HG03139 (cell line): ENCODE data around the gene EPHB2.
"Not testable (repeated sequence)": the region's sequence is repeated elsewhere in the genome, so short reads cannot be mapped to it uniquely, and the experiment has no call there.

Source experiments
- ATAC-seq: cut with Tn5 transposase; IDR thresholded peaks from one replicate; pipeline ENCODE4 v1.9.1; 2021; ENCODE audit not compliant: unreplicated experiment

EPHB2 gene

GRCh38 chr1:22932803-22933470 is 222.3 kb downstream of the EPHB2 start:
- ATAC-seq = no peak

GRCh38 chr1:22935433-22935832 is 224.8 kb downstream of the EPHB2 start:
- no peak for ATAC-seq

GRCh38 chr1:22936681-22937080 is 226.0 kb downstream of the EPHB2 start:
- no peak for ATAC-seq

- no peak for ATAC-seq
Observed at GRCh38 chr1:22941257-22941656, 230.6 kb downstream of the EPHB2 start.

GRCh38 chr1:22944346-22945055 is 233.9 kb downstream of the EPHB2 start:
- ATAC-seq = no peak

GRCh38 chr1:22945171-22945570 is 234.5 kb downstream of the EPHB2 start:
- ATAC-seq = not testable (repeated sequence)

- ATAC-seq = no peak
Observed at GRCh38 chr1:22949822-22950331, 239.2 kb downstream of the EPHB2 start.

- ATAC-seq = no peak
Observed at GRCh38 chr1:22951796-22952195, 241.2 kb downstream of the EPHB2 start.

GRCh38 chr1:22952694-22953056 is 242.0 kb downstream of the EPHB2 start:
- ATAC-seq = no peak

GRCh38 chr1:22953057-22953739 is 242.6 kb downstream of the EPHB2 start:
- no peak for ATAC-seq

- no peak for ATAC-seq
Observed at GRCh38 chr1:22953740-22954141, 243.1 kb downstream of the EPHB2 start.

GRCh38 chr1:22955146-22955545 is 244.5 kb downstream of the EPHB2 start:
- no peak for ATAC-seq

- no peak for ATAC-seq
Observed at GRCh38 chr1:22957066-22957465, 246.4 kb downstream of the EPHB2 start.

GRCh38 chr1:22958556-22958955 is 247.9 kb downstream of the EPHB2 start:
- no peak for ATAC-seq

GRCh38 chr1:22959545-22960360 is 249.1 kb downstream of the EPHB2 start:
- no peak for ATAC-seq

- no peak for ATAC-seq
Observed at GRCh38 chr1:22962558-22962957, 251.9 kb downstream of the EPHB2 start.

- no peak for ATAC-seq
Observed at GRCh38 chr1:22963044-22963677, 252.5 kb downstream of the EPHB2 start.

- no peak for ATAC-seq
Observed at GRCh38 chr1:22966309-22966708, 255.7 kb downstream of the EPHB2 start.

- ATAC-seq = no peak
Observed at GRCh38 chr1:22967833-22968232, 257.2 kb downstream of the EPHB2 start.

- ATAC-seq = no peak
Observed at GRCh38 chr1:22969304-22969709, 258.7 kb downstream of the EPHB2 start.

- ATAC-seq = no peak
Observed at GRCh38 chr1:22970096-22970495, 259.5 kb downstream of the EPHB2 start.
